ENCODE results near the gene SKP1.

SKP1 gene

GRCh38 chr5:134142052-134142451, 34.7 kb downstream of the SKP1 start:
- DNase-seq: no peak

GRCh38 chr5:134141331-134142050, 35.3 kb downstream of the SKP1 start:
- peak; percentile 18 for DNase-seq

GRCh38 chr5:134140530-134141201, 36.1 kb downstream of the SKP1 start:
- DNase-seq: peak; percentile 75

- DNase-seq: no peak
Measured at GRCh38 chr5:134139891-134140469, 36.8 kb downstream of the SKP1 start.

GRCh38 chr5:134139377-134139851, 37.3 kb downstream of the SKP1 start:
- no peak for DNase-seq

- no peak for DNase-seq
Measured at GRCh38 chr5:134138416-134139376, 38.1 kb downstream of the SKP1 start.

GRCh38 chr5:134136771-134137170, 40.0 kb downstream of the SKP1 start:
- DNase-seq: no peak

- no peak for DNase-seq
Measured at GRCh38 chr5:134136221-134136631, 40.5 kb downstream of the SKP1 start.

GRCh38 chr5:134135091-134135655, 41.6 kb downstream of the SKP1 start:
- DNase-seq: no peak

GRCh38 chr5:134133995-134134541, 42.7 kb downstream of the SKP1 start:
- no peak for DNase-seq

- no peak for DNase-seq
Measured at GRCh38 chr5:134133188-134133994, 43.4 kb downstream of the SKP1 start.

GRCh38 chr5:134132372-134133187, 44.2 kb downstream of the SKP1 start:
- no peak for DNase-seq

- DNase-seq: no peak
Measured at GRCh38 chr5:134131578-134132350, 45.0 kb downstream of the SKP1 start.

- no peak for DNase-seq
Measured at GRCh38 chr5:134131165-134131564, 45.6 kb downstream of the SKP1 start.

- no peak for DNase-seq
Measured at GRCh38 chr5:134130239-134130945, 46.4 kb downstream of the SKP1 start.

- no peak for DNase-seq
Measured at GRCh38 chr5:134129411-134130238, 47.1 kb downstream of the SKP1 start.

- DNase-seq: no peak
Measured at GRCh38 chr5:134128648-134128995, 48.1 kb downstream of the SKP1 start.
